SK-N-SH (cell line): ENCODE measurements around the gene COL4A4.

Source experiments
- CHD2 ChIP-seq: fragments of 150-350 bp; IDR thresholded peaks from 2 replicates; pipeline ENCODE4 v1.6.1; 2018; ENCODE audit warnings: low read length; ENCODE audit not compliant: partially characterized antibody
- ELF1 ChIP-seq: IDR thresholded peaks from 2 replicates; pipeline ENCODE4 v1.4.0; 2012
- EP300 ChIP-seq, 2 experiments: IDR thresholded peaks; 2 replicates each; pipeline versions ENCODE4 v1.4.0 to v1.6.1; 2012; ENCODE audit warnings: borderline replicate concordance in 1 of 2, low read depth in 1 of 2, low read length in 1 of 2
- EZH2phosphoT487 ChIP-seq: fragments of 200-600 bp; sonication (generic); IDR thresholded peaks from 2 replicates; pipeline ENCODE4 v1.6.1; 2017; ENCODE audit warnings: low read depth, mixed run types, mild to moderate bottlenecking, antibody characterized with exemption, moderate library complexity, borderline replicate concordance
- MEF2A ChIP-seq: IDR thresholded peaks from 2 replicates; pipeline ENCODE4 v1.4.0; 2012; ENCODE audit warnings: low read depth, borderline replicate concordance
- NFIC ChIP-seq: IDR thresholded peaks from 2 replicates; pipeline ENCODE4 v1.4.0; 2012; ENCODE audit warnings: borderline replicate concordance
- POLR2AphosphoS5 ChIP-seq: IDR thresholded peaks from 2 replicates; pipeline ENCODE4 v1.6.1; 2012; ENCODE audit warnings: low read depth, low read length
- RAD21 ChIP-seq: IDR thresholded peaks from 2 replicates; pipeline ENCODE4 v1.6.1; 2012; ENCODE audit warnings: mild to moderate bottlenecking, low read length
- RCOR1 ChIP-seq: fragments of 150-350 bp; IDR thresholded peaks from 2 replicates; pipeline ENCODE4 v1.6.1; 2017; ENCODE audit warnings: antibody characterized with exemption, low read length
- SIN3A ChIP-seq: IDR thresholded peaks from 2 replicates; pipeline ENCODE4 v1.6.1; 2012; ENCODE audit warnings: low read depth, mild to moderate bottlenecking, low read length, moderate library complexity, borderline replicate concordance
- TF ChIP-seq, protein P1 (sequence below): fragments of 200-600 bp; sonication (generic); IDR thresholded peaks from 2 replicates; pipeline ENCODE4 v1.6.1; 2017; ENCODE audit warnings: antibody characterized with exemption, mild to moderate bottlenecking, moderate library complexity
- TF ChIP-seq, protein P2 (sequence below): fragments of 150-350 bp; IDR thresholded peaks from 2 replicates; pipeline ENCODE4 v1.6.1; 2017; ENCODE audit warnings: antibody characterized with exemption, low read length, low read depth, borderline replicate concordance

- no peak for TF ChIP-seq POLR2AphosphoS5
- TF ChIP-seq, protein P1, sequence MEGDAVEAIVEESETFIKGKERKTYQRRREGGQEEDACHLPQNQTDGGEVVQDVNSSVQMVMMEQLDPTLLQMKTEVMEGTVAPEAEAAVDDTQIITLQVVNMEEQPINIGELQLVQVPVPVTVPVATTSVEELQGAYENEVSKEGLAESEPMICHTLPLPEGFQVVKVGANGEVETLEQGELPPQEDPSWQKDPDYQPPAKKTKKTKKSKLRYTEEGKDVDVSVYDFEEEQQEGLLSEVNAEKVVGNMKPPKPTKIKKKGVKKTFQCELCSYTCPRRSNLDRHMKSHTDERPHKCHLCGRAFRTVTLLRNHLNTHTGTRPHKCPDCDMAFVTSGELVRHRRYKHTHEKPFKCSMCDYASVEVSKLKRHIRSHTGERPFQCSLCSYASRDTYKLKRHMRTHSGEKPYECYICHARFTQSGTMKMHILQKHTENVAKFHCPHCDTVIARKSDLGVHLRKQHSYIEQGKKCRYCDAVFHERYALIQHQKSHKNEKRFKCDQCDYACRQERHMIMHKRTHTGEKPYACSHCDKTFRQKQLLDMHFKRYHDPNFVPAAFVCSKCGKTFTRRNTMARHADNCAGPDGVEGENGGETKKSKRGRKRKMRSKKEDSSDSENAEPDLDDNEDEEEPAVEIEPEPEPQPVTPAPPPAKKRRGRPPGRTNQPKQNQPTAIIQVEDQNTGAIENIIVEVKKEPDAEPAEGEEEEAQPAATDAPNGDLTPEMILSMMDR = no peak
- TF ChIP-seq SIN3A = no peak
- TF ChIP-seq RCOR1 = no peak
- TF ChIP-seq RAD21 = no peak
- no peak for TF ChIP-seq EP300 (IDR thresholded peaks at IDR 0.05; ENCODE audit: borderline replicate concordance in 1 of 2, low read depth in 1 of 2, low read length in 1 of 2)
- TF ChIP-seq, protein P2, sequence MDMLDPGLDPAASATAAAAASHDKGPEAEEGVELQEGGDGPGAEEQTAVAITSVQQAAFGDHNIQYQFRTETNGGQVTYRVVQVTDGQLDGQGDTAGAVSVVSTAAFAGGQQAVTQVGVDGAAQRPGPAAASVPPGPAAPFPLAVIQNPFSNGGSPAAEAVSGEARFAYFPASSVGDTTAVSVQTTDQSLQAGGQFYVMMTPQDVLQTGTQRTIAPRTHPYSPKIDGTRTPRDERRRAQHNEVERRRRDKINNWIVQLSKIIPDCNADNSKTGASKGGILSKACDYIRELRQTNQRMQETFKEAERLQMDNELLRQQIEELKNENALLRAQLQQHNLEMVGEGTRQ = no peak
- no peak for TF ChIP-seq EZH2phosphoT487
- TF ChIP-seq CHD2 = no peak
- no peak for TF ChIP-seq NFIC
- no peak for TF ChIP-seq ELF1
- TF ChIP-seq MEF2A = no peak
Observed at GRCh38 chr2:227183657-227184367, 19.8 kb upstream of the COL4A4 start.
